Smooth muscle cell (in vitro differentiated cells): Measurements from ENCODE around the gene FAM43A. TPM values are rescaled to one million over a fixed set of nuclear protein-coding genes. Genes with fewer than 3 reads are reported as not detected.

ENCODE experiments used
- DNase-seq: peaks from one replicate; lab custom pipeline; 2025; ENCODE audit not compliant: unreplicated experiment; lab: John Stamatoyannopoulos, UW
- H2AFZ ChIP-seq: fragments of 200-600 bp; sonication (generic); 2 replicates; pipeline ENCODE4 v1.6.0; 2016; ENCODE audit warnings: antibody characterized with exemption, low read depth, mild to moderate bottlenecking
- H3F3A ChIP-seq: fragments of 200-600 bp; sonication (generic); 2 replicates; pipeline ENCODE4 v1.6.0; 2017; ENCODE audit warnings: antibody characterized with exemption, low read depth
- H3K27ac ChIP-seq: fragments of 200-600 bp; sonication (generic); 2 replicates; pipeline ENCODE4 v1.5.1; 2016; ENCODE audit warnings: low read depth, mild to moderate bottlenecking
- H3K27me3 ChIP-seq: fragments of 200-600 bp; sonication (generic); 2 replicates; pipeline ENCODE4 v1.6.1; 2016; ENCODE audit warnings: low read depth, mild to moderate bottlenecking
- H3K36me3 ChIP-seq: fragments of 200-600 bp; sonication (generic); 2 replicates; pipeline ENCODE4 v1.5.1; 2016; ENCODE audit warnings: low read depth
- H3K4me1 ChIP-seq: fragments of 200-600 bp; sonication (generic); 2 replicates; pipeline ENCODE4 v1.5.1; 2016; ENCODE audit warnings: low read depth
- H3K4me2 ChIP-seq: fragments of 200-600 bp; sonication (generic); 2 replicates; pipeline ENCODE4 v1.6.0; 2016; ENCODE audit warnings: mild to moderate bottlenecking
- H3K4me3 ChIP-seq: fragments of 200-600 bp; sonication (generic); 2 replicates; pipeline ENCODE4 v1.5.1; 2016; ENCODE audit warnings: mild to moderate bottlenecking
- H3K79me2 ChIP-seq: fragments of 200-600 bp; sonication (generic); 2 replicates; pipeline ENCODE4 v1.6.0; 2016; ENCODE audit warnings: low read depth, mild to moderate bottlenecking
- H3K9ac ChIP-seq: fragments of 200-600 bp; sonication (generic); 2 replicates; pipeline ENCODE4 v1.6.0; 2016; ENCODE audit warnings: low read depth
- H3K9me3 ChIP-seq: fragments of 200-600 bp; sonication (generic); replicated peaks from 2 replicates; pipeline ENCODE4 v1.5.1; 2016; ENCODE audit warnings: low read depth
- H4K20me1 ChIP-seq: fragments of 200-600 bp; sonication (generic); 2 replicates; pipeline ENCODE4 v1.6.0; 2016; ENCODE audit warnings: low read depth
- WGBS: methylation state at CpG from one replicate; pipeline ENCODE4 v1.1.7; 2016; ENCODE audit warnings: low lambda C conversion rate; 5-methylcytosine and 5-hydroxymethylcytosine counted together
- polyA plus RNA-seq: library from polyadenylated mRNA; unstranded; fragments of >200 nt; fragmentation: Nextera tagmentation; extraction: Ambion mirVana; gene quantifications from 2 replicates; pipeline ENCODE4 v1.2.1, GENCODE V29; 2016
- total RNA-seq: library from RNA; depleted of rRNA; stranded (reverse); fragments of >200 nt; gene quantifications from 2 replicates; pipeline ENCODE4 v1.2.3, GENCODE V29; 2014
- TF ChIP-seq, protein P1 (sequence below): fragments of 200-600 bp; sonication (generic); IDR thresholded peaks from 2 replicates; pipeline ENCODE4 v1.5.1; 2017; ENCODE audit warnings: borderline replicate concordance, mild to moderate bottlenecking, antibody characterized with exemption; ENCODE audit not compliant: insufficient read depth, poor library complexity, severe bottlenecking

Gene FAM43A
- total and polyA plus RNA-seq, 2 experiments from 2014 or later: 19.0 to 73.4 TPM

DNA sequence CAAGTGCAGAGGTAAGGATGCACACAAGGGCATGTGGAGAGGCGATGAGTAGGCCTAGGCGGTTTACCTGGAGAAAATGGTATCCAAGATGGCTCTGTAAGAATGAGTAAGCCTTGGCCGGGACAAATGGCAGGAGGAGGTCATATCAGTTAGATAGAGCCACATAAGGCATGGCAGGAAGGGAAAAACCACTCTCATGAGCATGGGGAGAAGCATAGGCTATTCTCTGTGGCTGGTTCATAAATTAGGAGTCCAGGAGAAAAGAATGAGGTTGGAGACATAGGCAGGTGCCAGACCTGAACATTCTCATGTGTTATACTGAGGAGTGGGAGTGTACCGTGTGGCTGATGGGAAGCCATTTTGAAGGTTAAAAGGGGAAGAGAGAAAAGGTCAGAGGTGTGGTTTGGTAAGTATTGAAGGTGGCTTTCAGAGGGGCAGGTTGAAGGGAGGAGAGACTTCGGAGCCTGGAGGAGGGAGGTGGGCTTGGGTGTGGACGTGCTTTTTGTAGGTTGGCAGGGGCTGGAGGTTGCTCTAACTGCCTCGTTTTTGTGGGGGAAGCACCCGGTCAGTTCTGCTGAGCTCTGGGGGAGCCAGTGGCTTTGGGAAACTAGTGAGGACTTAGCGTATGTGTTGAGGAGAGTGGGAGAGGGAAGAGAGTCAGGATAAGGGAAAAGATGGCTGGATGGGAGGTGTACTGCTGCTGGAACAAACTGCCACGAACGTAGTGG is 4.6 kb upstream of the FAM43A start:
- H3K79me2 ChIP-seq: peaks cover 2% of the 10 kb centered on the region
- no peak for DNase-seq
- H3K9ac ChIP-seq: no peak overlapping the region
- no peaks in the 10 kb centered on the region for H3K27me3 ChIP-seq
- H3K36me3 ChIP-seq: no peaks in the 10 kb centered on the region
- H3K27ac ChIP-seq: no peak overlapping the region
- H3K4me3 ChIP-seq: no peak overlapping the region
- H3K9me3 ChIP-seq: no peaks in the 10 kb centered on the region
- H3F3A ChIP-seq: peaks cover 8% of the 10 kb centered on the region
- peaks cover 1% of the 10 kb centered on the region for H4K20me1 ChIP-seq
- TF ChIP-seq, protein P1, sequence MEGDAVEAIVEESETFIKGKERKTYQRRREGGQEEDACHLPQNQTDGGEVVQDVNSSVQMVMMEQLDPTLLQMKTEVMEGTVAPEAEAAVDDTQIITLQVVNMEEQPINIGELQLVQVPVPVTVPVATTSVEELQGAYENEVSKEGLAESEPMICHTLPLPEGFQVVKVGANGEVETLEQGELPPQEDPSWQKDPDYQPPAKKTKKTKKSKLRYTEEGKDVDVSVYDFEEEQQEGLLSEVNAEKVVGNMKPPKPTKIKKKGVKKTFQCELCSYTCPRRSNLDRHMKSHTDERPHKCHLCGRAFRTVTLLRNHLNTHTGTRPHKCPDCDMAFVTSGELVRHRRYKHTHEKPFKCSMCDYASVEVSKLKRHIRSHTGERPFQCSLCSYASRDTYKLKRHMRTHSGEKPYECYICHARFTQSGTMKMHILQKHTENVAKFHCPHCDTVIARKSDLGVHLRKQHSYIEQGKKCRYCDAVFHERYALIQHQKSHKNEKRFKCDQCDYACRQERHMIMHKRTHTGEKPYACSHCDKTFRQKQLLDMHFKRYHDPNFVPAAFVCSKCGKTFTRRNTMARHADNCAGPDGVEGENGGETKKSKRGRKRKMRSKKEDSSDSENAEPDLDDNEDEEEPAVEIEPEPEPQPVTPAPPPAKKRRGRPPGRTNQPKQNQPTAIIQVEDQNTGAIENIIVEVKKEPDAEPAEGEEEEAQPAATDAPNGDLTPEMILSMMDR: no peak
- H3K4me1 ChIP-seq: no peaks in the 10 kb centered on the region
- H2AFZ ChIP-seq: no peak overlapping the region
- WGBS: 77% methylated on average over 11 of the region's 11 CpGs
- no peak overlapping the region for H3K4me2 ChIP-seq

DNA sequence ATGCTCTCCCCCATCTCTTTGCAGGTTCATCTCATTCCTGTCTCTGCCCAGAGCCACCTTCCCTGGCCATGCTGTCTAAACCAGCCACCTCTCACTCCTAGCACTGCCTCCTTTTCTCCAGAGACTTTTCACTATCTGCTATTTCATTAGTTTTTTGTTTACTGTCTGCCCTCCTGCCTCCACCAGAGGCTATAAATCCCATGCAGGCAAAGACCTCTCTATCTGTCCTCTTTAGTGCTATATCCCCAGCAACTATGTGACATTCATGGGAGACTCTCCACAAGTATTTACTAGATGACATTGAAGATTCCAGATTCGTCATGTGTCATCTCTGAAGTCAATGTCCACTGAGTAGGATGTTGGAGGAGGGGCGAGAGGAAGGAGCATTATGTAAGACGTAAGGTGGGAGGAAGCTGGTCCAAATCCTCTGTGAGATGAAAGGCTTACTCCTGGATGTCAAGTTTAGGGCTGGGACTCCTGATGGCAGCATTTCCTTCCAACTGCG is 3.4 kb upstream of the FAM43A start:
- Histone ChIP-seq H3K4me1 (no peaks in the 10 kb centered on the region), H3K4me3 (peak overlapping the region; percentile 9), H3K27ac (peak overlapping the region; percentile 51), H3K36me3 (no peaks in the 10 kb centered on the region), H3F3A (peaks cover 8% of the 10 kb centered on the region), H3K27me3 (no peaks in the 10 kb centered on the region), H3K4me2 (peak overlapping the region; percentile 72), H2AFZ (no peak overlapping the region), H4K20me1 (peaks cover 13% of the 10 kb centered on the region), H3K79me2 (peaks cover 14% of the 10 kb centered on the region), H3K9ac (no peak overlapping the region), H3K9me3 (no peaks in the 10 kb centered on the region)
- WGBS: 10% methylated on average over 4 of the region's 4 CpGs
- TF ChIP-seq, protein P1: no peak
- no peak for DNase-seq

DNA sequence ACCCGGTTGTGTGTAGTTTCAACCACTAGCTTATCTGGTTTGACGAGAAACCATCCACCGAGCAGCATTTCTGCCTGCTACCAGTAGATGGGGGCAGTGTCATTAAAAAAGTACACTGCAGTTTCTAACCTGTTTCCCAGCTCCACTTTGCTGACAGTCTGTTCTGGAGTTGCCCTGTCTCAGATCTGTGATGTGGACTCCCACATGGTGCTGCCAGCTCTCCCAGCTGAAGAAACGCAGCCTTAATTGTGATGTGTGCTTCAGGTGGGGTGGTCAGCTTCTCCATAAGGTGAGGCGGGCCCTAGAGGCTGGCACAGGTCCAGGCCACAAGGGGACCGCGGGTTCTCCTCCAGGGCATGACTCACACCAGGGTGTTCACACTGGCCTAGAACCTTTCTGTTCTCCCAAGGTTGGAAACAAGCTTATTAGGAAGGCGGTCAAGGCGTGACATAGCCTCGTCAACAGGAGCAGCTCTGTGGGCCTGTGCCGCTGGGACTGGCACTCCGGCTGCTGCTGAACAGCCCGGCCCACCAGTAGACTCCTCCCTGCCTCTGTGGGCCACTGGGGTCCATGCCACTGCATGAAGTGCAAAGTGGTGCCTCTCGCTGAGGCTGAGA is 2.9 kb upstream of the FAM43A start:
- no peak overlapping the region for H2AFZ ChIP-seq
- H3K27ac ChIP-seq: peak overlapping the region; percentile 71
- DNase-seq: peak; percentile 35
- H3K27me3 ChIP-seq: no peaks in the 10 kb centered on the region
- no peaks in the 10 kb centered on the region for H3K9me3 ChIP-seq
- H3K36me3 ChIP-seq: no peaks in the 10 kb centered on the region
- peaks cover 19% of the 10 kb centered on the region for H3K79me2 ChIP-seq
- H3K4me3 ChIP-seq: peak overlapping the region; percentile 9
- peaks cover 17% of the 10 kb centered on the region for H4K20me1 ChIP-seq
- H3F3A ChIP-seq: peaks cover 8% of the 10 kb centered on the region
- peak overlapping the region; percentile 72 for H3K4me2 ChIP-seq
- no peak overlapping the region for H3K9ac ChIP-seq
- 47% methylated on average over 14 of the region's 14 CpGs for WGBS
- no peaks in the 10 kb centered on the region for H3K4me1 ChIP-seq
- TF ChIP-seq, protein P1: peak; percentile 95
